HFF-Myc (cell line): ENCODE data around the gene OPRM1.

Source experiments
- DNase-seq: peaks from one replicate; pipeline ENCODE4 v3.0.0-alpha.2; 2011; ENCODE audit warnings: low read depth; ENCODE audit errors: extremely low read depth
- H3K4me3 ChIP-seq: replicated peaks from 2 replicates; pipeline ENCODE4 v1.5.1; 2011; ENCODE audit warnings: low read depth, mild to moderate bottlenecking, control low read depth, low read length
- TF ChIP-seq, protein P1 (sequence below): IDR thresholded peaks from 2 replicates; pipeline ENCODE4 v1.5.1; 2012; ENCODE audit warnings: mild to moderate bottlenecking, low read depth, low read length, control low read depth; ENCODE audit errors: missing control alignments

OPRM1 gene

DNA sequence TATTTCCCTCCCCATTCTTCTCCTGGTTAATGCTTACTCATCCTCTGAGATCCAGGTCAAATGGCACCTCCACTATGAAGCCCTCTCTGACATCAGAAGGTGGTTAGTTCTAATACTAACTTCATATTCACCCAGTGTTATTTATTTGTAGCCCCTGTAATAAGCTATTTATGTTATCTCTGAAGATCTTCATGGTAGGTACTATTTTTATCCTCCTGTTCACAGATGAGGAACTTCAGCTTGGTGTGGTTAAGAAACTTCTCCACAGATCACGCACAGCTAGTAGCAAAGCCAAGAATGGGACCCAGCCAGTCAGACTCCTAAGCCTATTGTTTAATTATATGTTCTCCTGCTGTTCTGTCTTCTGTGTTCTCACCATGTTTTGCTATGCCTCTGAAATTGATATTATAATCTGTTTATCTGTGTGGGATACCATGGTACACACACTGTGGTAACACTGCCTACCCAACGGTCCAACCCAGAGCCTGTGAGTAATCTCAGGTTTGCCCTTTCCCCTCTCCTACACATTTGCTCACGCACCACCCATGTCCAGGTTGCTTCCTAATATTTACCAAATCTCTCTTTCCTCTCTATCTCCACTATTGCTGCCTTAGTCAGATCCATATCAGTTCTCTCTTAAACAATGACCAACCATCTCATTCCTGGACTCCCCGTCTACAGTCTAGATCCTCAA lies 219.2 kb downstream of the OPRM1 start:
- TF ChIP-seq, protein P1, sequence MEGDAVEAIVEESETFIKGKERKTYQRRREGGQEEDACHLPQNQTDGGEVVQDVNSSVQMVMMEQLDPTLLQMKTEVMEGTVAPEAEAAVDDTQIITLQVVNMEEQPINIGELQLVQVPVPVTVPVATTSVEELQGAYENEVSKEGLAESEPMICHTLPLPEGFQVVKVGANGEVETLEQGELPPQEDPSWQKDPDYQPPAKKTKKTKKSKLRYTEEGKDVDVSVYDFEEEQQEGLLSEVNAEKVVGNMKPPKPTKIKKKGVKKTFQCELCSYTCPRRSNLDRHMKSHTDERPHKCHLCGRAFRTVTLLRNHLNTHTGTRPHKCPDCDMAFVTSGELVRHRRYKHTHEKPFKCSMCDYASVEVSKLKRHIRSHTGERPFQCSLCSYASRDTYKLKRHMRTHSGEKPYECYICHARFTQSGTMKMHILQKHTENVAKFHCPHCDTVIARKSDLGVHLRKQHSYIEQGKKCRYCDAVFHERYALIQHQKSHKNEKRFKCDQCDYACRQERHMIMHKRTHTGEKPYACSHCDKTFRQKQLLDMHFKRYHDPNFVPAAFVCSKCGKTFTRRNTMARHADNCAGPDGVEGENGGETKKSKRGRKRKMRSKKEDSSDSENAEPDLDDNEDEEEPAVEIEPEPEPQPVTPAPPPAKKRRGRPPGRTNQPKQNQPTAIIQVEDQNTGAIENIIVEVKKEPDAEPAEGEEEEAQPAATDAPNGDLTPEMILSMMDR = no peak
- no peak for DNase-seq

DNA sequence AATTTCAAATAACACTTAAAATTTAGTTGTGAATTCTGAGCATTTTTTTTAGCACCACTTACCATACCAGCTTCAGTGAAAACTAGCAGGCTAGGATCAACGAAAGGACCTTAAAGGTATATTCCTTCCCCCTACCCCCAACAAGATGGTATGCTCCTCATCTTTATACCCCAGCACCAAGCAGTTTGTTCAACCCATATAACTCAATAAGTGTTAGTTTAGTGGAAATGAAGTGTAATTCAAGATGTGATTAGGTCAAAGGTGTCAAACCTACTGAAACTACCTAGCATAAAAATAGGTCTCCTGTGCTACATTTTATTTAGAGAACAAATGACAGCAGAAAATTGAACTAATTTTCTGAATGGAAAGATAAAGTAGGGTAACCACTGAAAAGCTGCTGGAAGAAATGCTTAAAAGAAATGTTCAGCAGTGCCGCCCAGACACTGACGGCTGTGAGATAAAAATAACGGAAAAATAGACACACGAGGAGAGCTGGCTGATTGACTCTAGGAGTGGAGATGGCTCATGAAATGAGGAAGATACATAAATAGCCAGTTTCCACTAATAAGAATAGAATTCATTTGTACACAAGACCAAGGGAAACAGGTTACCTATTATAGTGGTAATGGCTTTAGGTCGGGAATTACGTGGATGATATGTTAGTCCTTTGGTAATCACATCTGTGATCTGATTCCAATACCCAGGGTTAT lies 222.8 kb downstream of the OPRM1 start:
- H3K4me3 ChIP-seq = no peak overlapping the region
- no peak for DNase-seq
- TF ChIP-seq, protein P1 = no peak

More for the DNA sequence above, 219.2 kb downstream of the OPRM1 start:
- H3K4me3 ChIP-seq = no peak overlapping the region

DNA sequence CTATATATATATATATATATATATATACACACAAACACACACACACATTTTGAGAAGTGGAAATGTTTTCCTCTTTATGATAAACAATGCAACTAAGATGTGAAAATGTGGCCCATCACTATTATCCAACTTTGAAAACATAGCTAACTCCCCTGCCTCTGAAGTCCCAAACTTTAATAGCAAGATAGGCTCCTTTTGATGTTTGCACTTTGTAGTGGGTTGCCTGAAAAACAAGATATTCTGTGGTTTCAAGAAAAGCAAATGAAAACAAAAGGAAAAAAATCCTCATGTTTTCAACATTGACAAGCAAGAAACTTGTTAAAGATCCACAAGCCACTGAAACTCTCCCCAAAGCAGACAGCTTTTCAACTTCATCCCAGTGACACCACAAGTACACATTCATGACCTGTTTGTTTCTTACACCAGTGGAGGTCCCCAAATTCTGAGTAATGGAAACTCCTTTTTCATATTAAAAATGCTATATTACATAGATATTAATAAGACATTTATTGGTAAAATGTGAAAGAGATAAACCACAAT lies 227.6 kb downstream of the OPRM1 start:
- no peak for DNase-seq
- TF ChIP-seq, protein P1 = no peak
- H3K4me3 ChIP-seq = no peak overlapping the region

DNA sequence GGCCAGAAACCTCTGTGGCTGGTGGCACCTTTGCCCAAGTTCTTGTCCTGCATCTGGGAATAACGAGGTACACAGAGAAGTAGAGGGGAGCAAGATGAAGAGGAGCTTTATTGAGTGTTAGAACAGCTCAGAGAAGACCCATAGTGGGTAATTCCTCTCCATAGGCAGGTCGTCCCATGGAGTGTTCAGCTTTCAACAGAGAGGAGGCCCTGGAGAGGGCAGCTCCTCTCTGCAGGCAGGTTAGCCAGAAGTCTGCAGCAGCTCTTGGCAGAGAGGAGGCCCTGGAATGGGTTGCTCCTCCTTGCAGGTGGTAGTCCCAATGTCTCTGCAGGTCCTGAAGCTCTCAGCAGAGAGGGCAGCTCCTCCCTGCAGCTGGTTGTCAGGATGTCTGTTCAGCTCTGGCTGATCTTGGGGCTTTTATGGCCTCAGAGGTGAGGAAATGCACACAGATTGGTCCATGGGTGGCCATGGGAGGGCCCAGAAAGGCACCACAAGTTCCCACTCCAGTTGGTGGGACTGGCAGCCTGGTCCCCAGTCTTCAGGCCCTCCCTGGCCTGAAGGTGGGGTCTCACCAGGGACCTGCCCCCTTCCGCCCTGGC lies 228.6 kb downstream of the OPRM1 start:
- DNase-seq = no peak
- no peak overlapping the region for H3K4me3 ChIP-seq
- TF ChIP-seq, protein P1 = no peak

DNA sequence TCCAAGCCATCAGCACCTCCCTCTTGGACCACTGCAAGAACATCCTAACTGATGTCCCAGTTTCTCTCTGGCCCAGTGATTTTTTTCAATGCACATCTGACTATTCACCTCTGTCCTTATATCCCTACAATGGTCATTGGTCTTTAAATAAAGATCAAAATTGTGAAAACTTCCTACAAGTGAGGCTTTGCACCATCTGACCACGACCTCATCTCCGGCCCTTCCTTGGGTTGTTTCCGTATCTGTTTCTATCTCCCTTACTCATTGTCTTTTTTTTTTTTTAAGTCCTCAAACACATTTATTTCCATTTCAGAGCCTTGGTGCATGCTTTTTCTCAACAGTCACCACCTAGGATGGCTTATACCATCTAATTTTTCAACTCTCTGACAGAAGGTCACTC lies 229.4 kb downstream of the OPRM1 start:
- TF ChIP-seq, protein P1 = no peak
- no peak for DNase-seq
- no peak overlapping the region for H3K4me3 ChIP-seq

DNA sequence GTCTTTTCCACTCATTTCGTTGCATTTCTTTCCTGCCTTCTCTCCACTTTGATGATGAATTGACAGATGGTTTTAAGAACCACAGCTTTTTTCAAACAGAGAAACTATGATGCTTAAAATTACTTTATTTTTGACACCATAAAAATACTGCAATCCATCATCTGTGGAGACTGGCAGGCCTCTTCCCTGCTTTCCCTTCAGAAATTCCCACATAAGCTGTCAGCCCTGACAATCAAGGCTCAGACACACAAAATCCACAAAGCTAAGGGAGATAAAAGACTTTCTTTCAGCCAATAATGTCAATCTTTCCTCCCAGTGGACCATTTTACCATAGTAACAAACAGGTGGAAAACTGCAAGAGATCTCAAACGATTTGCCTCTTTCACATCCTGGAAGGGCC lies 235.1 kb downstream of the OPRM1 start:
- no peak for DNase-seq
- H3K4me3 ChIP-seq = no peak overlapping the region
- TF ChIP-seq, protein P1 = no peak
